RWPE2 (cell line): ENCODE data around the gene JCAD.

ENCODE experiments used
- ATAC-seq: fragments of 200-7000 bp; cut with Tn5 transposase; 3 replicates; pipeline ENCODE4 v1.9.1; 2021; ENCODE audit warnings: low read depth
- DNase-seq: peaks from one replicate; pipeline ENCODE4 v3.0.0-alpha.2; 2020; ENCODE audit warnings: low spot score
- H3K27ac ChIP-seq: fragments of 450-650 bp; 2 replicates; pipeline ENCODE4 v1.5.1; 2017; ENCODE audit warnings: mild to moderate bottlenecking; ENCODE audit not compliant: poor library complexity, severe bottlenecking
- H3K27me3 ChIP-seq: fragments of 250-450 bp; sonication (Bioruptor Pico); 2 replicates; pipeline ENCODE4 v1.5.1; 2021; ENCODE audit warnings: mild to moderate bottlenecking, moderate library complexity; ENCODE audit not compliant: insufficient read depth, poor library complexity, severe bottlenecking
- H3K36me3 ChIP-seq: fragments of 250-450 bp; sonication (Bioruptor Pico); 2 replicates; pipeline ENCODE4 v1.5.1; 2020; ENCODE audit warnings: low read depth, mild to moderate bottlenecking, moderate library complexity
- H3K4me1 ChIP-seq: fragments of 250-450 bp; sonication (Bioruptor Pico); 2 replicates; pipeline ENCODE4 v1.5.1; 2021; ENCODE audit warnings: mild to moderate bottlenecking, moderate library complexity; ENCODE audit not compliant: insufficient read depth, poor library complexity, severe bottlenecking
- H3K4me3 ChIP-seq: fragments of 250-450 bp; sonication (Bioruptor Pico); 2 replicates; pipeline ENCODE4 v1.5.1; 2021; ENCODE audit warnings: mild to moderate bottlenecking, moderate library complexity; ENCODE audit not compliant: severe bottlenecking
- H3K9me3 ChIP-seq: fragments of 250-450 bp; sonication (Bioruptor Pico); 2 replicates; pipeline ENCODE4 v1.5.1; 2021; ENCODE audit warnings: mild to moderate bottlenecking, moderate library complexity; ENCODE audit not compliant: severe bottlenecking
- CTCF ChIP-seq: fragments of 450-650 bp; IDR thresholded peaks from one replicate; pipeline ENCODE4 v1.5.1; 2017; ENCODE audit warnings: mild to moderate bottlenecking, moderate library complexity; ENCODE audit not compliant: poor library complexity, severe bottlenecking

Gene JCAD

GRCh38 chr10:30029872-30030256 lies 29.5 kb downstream of the JCAD start:
- TF ChIP-seq CTCF = no peak
- H3K4me3 ChIP-seq = no peak overlapping the region
- no peaks in the 10 kb centered on the region for H3K9me3 ChIP-seq
- no peak for DNase-seq
- H3K27ac ChIP-seq = no peak overlapping the region
- H3K36me3 ChIP-seq = no peaks in the 10 kb centered on the region
- H3K27me3 ChIP-seq = no peaks in the 10 kb centered on the region
- no peak for ATAC-seq
- no peaks in the 10 kb centered on the region for H3K4me1 ChIP-seq

GRCh38 chr10:30029164-30029871 lies 30.1 kb downstream of the JCAD start:
- no peaks in the 10 kb centered on the region for H3K36me3 ChIP-seq
- DNase-seq (no peak), ATAC-seq (no peak)
- H3K9me3 ChIP-seq = no peaks in the 10 kb centered on the region
- no peak for TF ChIP-seq CTCF
- no peak overlapping the region for H3K4me3 ChIP-seq
- no peaks in the 10 kb centered on the region for H3K27me3 ChIP-seq
- H3K27ac ChIP-seq = no peak overlapping the region
- H3K4me1 ChIP-seq = no peaks in the 10 kb centered on the region

DNA sequence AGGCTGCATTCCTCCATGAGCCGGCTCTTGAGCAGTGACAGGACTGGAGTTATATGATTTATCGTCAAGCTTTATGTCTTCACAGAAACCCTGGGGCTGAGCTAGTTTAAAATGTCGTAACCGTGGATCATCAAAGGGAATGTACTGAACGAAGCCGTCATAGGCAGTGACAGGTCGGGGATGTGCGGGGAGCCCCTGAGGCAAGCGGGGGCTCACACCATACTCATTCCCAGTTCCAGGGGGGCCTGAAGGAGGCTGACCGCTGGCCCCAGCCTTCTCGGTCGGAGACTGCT lies 30.7 kb downstream of the JCAD start:
- Histone ChIP-seq H3K27me3 (no peaks in the 10 kb centered on the region), H3K4me1 (no peaks in the 10 kb centered on the region), H3K4me3 (no peak overlapping the region), H3K9me3 (no peaks in the 10 kb centered on the region), H3K36me3 (no peaks in the 10 kb centered on the region), H3K27ac (no peak overlapping the region)
- no peak for TF ChIP-seq CTCF
- DNase-seq = no peak
- no peak for ATAC-seq

DNA sequence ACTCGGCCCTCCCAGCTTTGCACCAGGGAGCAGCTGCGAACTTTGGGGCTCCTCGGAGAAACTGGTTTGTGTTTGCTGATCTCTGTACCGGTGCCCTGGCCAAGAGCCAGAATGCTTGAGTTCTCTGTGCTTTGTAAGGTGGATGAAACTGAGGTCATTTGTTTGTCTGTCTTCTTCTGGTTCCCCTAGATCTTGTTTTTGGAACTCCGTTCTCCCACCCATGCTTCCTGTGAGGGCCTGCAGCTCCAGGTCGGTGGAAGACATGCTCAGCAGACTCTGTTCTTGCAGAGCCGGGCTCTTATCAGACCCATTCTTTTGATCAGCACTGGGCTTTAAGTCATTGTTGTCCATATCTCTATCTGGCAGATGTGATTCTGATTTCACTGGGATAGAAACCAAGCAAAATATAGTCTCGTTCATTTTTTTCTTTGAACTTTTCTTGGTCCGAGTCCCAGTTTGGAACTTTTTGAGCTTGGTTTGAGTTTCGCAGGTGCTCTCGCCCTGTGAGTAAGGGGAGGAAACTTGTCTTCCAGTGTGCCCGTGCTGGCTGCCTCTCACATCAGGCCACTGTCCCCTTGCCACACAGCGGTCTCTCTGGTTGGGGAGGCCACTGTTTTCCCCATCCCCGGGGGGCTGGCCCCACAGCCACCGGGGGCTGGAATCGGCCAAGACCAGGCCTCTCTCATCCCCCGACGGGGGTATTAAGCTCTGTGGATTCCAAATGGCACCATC lies 31.2 kb downstream of the JCAD start:
- no peak for DNase-seq
- H3K4me3 ChIP-seq = no peak overlapping the region
- ATAC-seq = no peak
- no peaks in the 10 kb centered on the region for H3K36me3 ChIP-seq
- no peaks in the 10 kb centered on the region for H3K4me1 ChIP-seq
- no peak for TF ChIP-seq CTCF
- H3K9me3 ChIP-seq = no peaks in the 10 kb centered on the region
- H3K27me3 ChIP-seq = no peaks in the 10 kb centered on the region
- no peak overlapping the region for H3K27ac ChIP-seq
